Measurements from ENCODE around the gene SIGLEC10.
"Not testable (repeated sequence)": the region's sequence is repeated elsewhere in the genome, so short reads cannot be mapped to it uniquely, and the experiment has no call there.

SIGLEC10 gene

GRCh38 chr19:51417107-51417809 is at the start of gene SIGLEC10:
TSS of gene SIGLEC10 (minus strand) at chr19:51417642. CDS start at chr19:51417581, 61 bp downstream.
- Histone ChIP-seq H3K9ac (ENCODE audit: insufficient read length, low read depth) (no peak within 1 kb of the TSS), H3K4me1 (ENCODE audit: insufficient read depth, insufficient read length) (peaks cover 3% of the 10 kb centered on the region), H3K36me3 (ENCODE audit: insufficient read depth, insufficient read length, low read length) (no peaks in the 10 kb centered on the region), H3K27me3 (ENCODE audit: insufficient read depth, insufficient read length) (peaks cover 8% of the 10 kb centered on the region), H3K9me3 (ENCODE audit: insufficient read depth, low read length) (no peaks in the 10 kb centered on the region), H3K4me3 (ENCODE audit: insufficient read length, low read depth) (no peak within 1 kb of the TSS)
- TF ChIP-seq YY1 (IDR thresholded peaks at IDR 0.05; ENCODE audit: insufficient read depth, insufficient read length) (no peak), SUZ12 (IDR thresholded peaks at IDR 0.05; ENCODE audit: extremely low read depth, insufficient read depth, insufficient read length) (no peak), ZNF274 (IDR thresholded peaks at IDR 0.05; ENCODE audit: low read depth, low read length) (no peak)
- no peak for DNase-seq (ENCODE audit: low read depth, low spot score)

GRCh38 chr19:51466723-51467122 is 49.3 kb upstream of the SIGLEC10 start:
- Histone ChIP-seq H3K27me3 (ENCODE audit: insufficient read depth, insufficient read length) (peaks cover 28% of the 10 kb centered on the region), H3K36me3 (ENCODE audit: insufficient read depth, insufficient read length, low read length) (no peaks in the 10 kb centered on the region), H3K9me3 (ENCODE audit: insufficient read depth, low read length) (no peaks in the 10 kb centered on the region), H3K4me3 (ENCODE audit: insufficient read length, low read depth) (no peak overlapping the region), H3K4me1 (ENCODE audit: insufficient read depth, insufficient read length) (no peaks in the 10 kb centered on the region), H3K9ac (ENCODE audit: insufficient read length, low read depth) (no peak overlapping the region)
- TF ChIP-seq SUZ12 (IDR thresholded peaks at IDR 0.05; ENCODE audit: extremely low read depth, insufficient read depth, insufficient read length) (no peak), ZNF274 (IDR thresholded peaks at IDR 0.05; ENCODE audit: low read depth, low read length) (no peak), YY1 (IDR thresholded peaks at IDR 0.05; ENCODE audit: insufficient read depth, insufficient read length) (no peak)
- DNase-seq (ENCODE audit: low read depth, low spot score): no peak

- not testable (repeated sequence) for H3K4me3 ChIP-seq (ENCODE audit: insufficient read length, low read depth); H3K36me3 ChIP-seq (ENCODE audit: insufficient read depth, insufficient read length, low read length); DNase-seq (ENCODE audit: low read depth, low spot score); H3K9me3 ChIP-seq (ENCODE audit: insufficient read depth, low read length); H3K4me1 ChIP-seq (ENCODE audit: insufficient read depth, insufficient read length); H3K9ac ChIP-seq (ENCODE audit: insufficient read length, low read depth)
- peaks cover 28% of the 10 kb centered on the region for H3K27me3 ChIP-seq (ENCODE audit: insufficient read depth, insufficient read length)
These were observed 46.6 kb upstream of the SIGLEC10 start for GRCh38 chr19:51463976-51464581.

- H3K27me3 ChIP-seq (ENCODE audit: insufficient read depth, insufficient read length): peaks cover 23% of the 10 kb centered on the region
- no peaks in the 10 kb centered on the region for H3K36me3 ChIP-seq (ENCODE audit: insufficient read depth, insufficient read length, low read length)
- no peak overlapping the region for H3K4me3 ChIP-seq (ENCODE audit: insufficient read length, low read depth)
- no peaks in the 10 kb centered on the region for H3K4me1 ChIP-seq (ENCODE audit: insufficient read depth, insufficient read length)
- H3K9me3 ChIP-seq (ENCODE audit: insufficient read depth, low read length): no peaks in the 10 kb centered on the region
- no peak for DNase-seq (ENCODE audit: low read depth, low spot score)
- no peak overlapping the region for H3K9ac ChIP-seq (ENCODE audit: insufficient read length, low read depth)
- TF ChIP-seq ZNF274 (IDR thresholded peaks at IDR 0.05; ENCODE audit: low read depth, low read length) (no peak), YY1 (IDR thresholded peaks at IDR 0.05; ENCODE audit: insufficient read depth, insufficient read length) (no peak), SUZ12 (IDR thresholded peaks at IDR 0.05; ENCODE audit: extremely low read depth, insufficient read depth, insufficient read length) (no peak)
These were observed 45.2 kb upstream of the SIGLEC10 start for GRCh38 chr19:51462681-51463080.

- DNase-seq (ENCODE audit: low read depth, low spot score): no peak
- H3K36me3 ChIP-seq (ENCODE audit: insufficient read depth, insufficient read length, low read length): no peaks in the 10 kb centered on the region
- TF ChIP-seq YY1 (IDR thresholded peaks at IDR 0.05; ENCODE audit: insufficient read depth, insufficient read length): no peak
- TF ChIP-seq SUZ12 (IDR thresholded peaks at IDR 0.05; ENCODE audit: extremely low read depth, insufficient read depth, insufficient read length): no peak
- no peak for TF ChIP-seq ZNF274 (IDR thresholded peaks at IDR 0.05; ENCODE audit: low read depth, low read length)
- no peaks in the 10 kb centered on the region for H3K9me3 ChIP-seq (ENCODE audit: insufficient read depth, low read length)
- no peaks in the 10 kb centered on the region for H3K4me1 ChIP-seq (ENCODE audit: insufficient read depth, insufficient read length)
- no peak overlapping the region for H3K4me3 ChIP-seq (ENCODE audit: insufficient read length, low read depth)
- peaks cover 23% of the 10 kb centered on the region for H3K27me3 ChIP-seq (ENCODE audit: insufficient read depth, insufficient read length)
- H3K9ac ChIP-seq (ENCODE audit: insufficient read length, low read depth): no peak overlapping the region
These were observed 44.8 kb upstream of the SIGLEC10 start for GRCh38 chr19:51462276-51462675.

- DNase-seq (ENCODE audit: low read depth, low spot score): no peak
- Histone ChIP-seq H3K9me3 (ENCODE audit: insufficient read depth, low read length) (no peaks in the 10 kb centered on the region), H3K4me1 (ENCODE audit: insufficient read depth, insufficient read length) (no peaks in the 10 kb centered on the region), H3K27me3 (ENCODE audit: insufficient read depth, insufficient read length) (peaks cover 20% of the 10 kb centered on the region), H3K9ac (ENCODE audit: insufficient read length, low read depth) (no peak overlapping the region), H3K4me3 (ENCODE audit: insufficient read length, low read depth) (no peak overlapping the region), H3K36me3 (ENCODE audit: insufficient read depth, insufficient read length, low read length) (no peaks in the 10 kb centered on the region)
- no peak for TF ChIP-seq ZNF274 (IDR thresholded peaks at IDR 0.05; ENCODE audit: low read depth, low read length)
- TF ChIP-seq YY1 (IDR thresholded peaks at IDR 0.05; ENCODE audit: insufficient read depth, insufficient read length): no peak
- no peak for TF ChIP-seq SUZ12 (IDR thresholded peaks at IDR 0.05; ENCODE audit: extremely low read depth, insufficient read depth, insufficient read length)
These were observed 44.3 kb upstream of the SIGLEC10 start for GRCh38 chr19:51461723-51462161.

GRCh38 chr19:51460164-51460992 is 42.9 kb upstream of the SIGLEC10 start:
- Histone ChIP-seq H3K36me3 (ENCODE audit: insufficient read depth, insufficient read length, low read length) (no peaks in the 10 kb centered on the region), H3K27me3 (ENCODE audit: insufficient read depth, insufficient read length) (peaks cover 10% of the 10 kb centered on the region), H3K9ac (ENCODE audit: insufficient read length, low read depth) (peak overlapping the region; percentile 61), H3K4me1 (ENCODE audit: insufficient read depth, insufficient read length) (no peaks in the 10 kb centered on the region), H3K4me3 (ENCODE audit: insufficient read length, low read depth) (peak overlapping the region; percentile 47), H3K9me3 (ENCODE audit: insufficient read depth, low read length) (no peaks in the 10 kb centered on the region)
- peak; percentile 9 for DNase-seq (ENCODE audit: low read depth, low spot score)
- TF ChIP-seq ZNF274 (IDR thresholded peaks at IDR 0.05; ENCODE audit: low read depth, low read length) (no peak), YY1 (IDR thresholded peaks at IDR 0.05; ENCODE audit: insufficient read depth, insufficient read length) (no peak), SUZ12 (IDR thresholded peaks at IDR 0.05; ENCODE audit: extremely low read depth, insufficient read depth, insufficient read length) (no peak)

Data from NT2/D1 (cell line).